C4-2B (cell line): Measurements from ENCODE around the gene TPRN.

ENCODE experiments used
- H3K27ac ChIP-seq: fragments of 450-650 bp; 2 replicates; pipeline ENCODE4 v1.5.1; 2017
- CTCF ChIP-seq: fragments of 450-650 bp; conservative IDR thresholded peaks from 2 replicates; pipeline ENCODE4 v1.5.1; 2017; ENCODE audit warnings: mild to moderate bottlenecking
- ZFX ChIP-seq: fragments of 450-650 bp; IDR thresholded peaks from 2 replicates; pipeline ENCODE4 v1.6.1; 2017

TPRN gene

DNA sequence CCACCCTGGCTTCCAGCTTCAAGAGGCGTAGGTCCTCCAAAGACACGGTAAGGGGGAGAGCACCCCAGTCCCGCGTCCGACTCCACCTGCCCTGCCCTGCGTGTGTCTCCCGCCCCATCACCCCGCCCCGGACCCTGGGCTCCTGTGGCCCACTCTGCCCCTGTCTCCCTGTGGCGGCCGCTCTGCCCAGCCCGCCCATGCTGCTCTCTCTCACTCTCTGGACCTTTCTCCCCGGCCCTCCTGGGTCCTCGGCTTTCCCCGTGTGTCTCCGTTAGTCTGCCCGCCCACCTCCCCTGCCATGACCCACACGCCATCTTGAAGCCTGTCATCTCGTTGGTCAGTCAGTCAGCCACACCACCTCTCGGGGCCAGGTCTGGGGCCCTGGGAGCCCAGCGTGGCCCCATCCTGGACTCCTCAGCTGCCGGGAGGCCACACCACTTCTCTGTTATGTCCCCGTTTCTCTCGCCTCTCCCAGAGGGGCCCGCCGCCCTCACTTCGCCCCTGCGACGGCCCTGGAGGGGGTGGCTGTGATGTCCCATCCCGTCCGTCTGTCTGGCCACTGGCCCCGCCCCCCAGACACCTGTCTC, 35.2 kb downstream of the TPRN start:
- H3K27ac ChIP-seq = no peak overlapping the region
- TF ChIP-seq CTCF (no peak), ZFX (no peak)

DNA sequence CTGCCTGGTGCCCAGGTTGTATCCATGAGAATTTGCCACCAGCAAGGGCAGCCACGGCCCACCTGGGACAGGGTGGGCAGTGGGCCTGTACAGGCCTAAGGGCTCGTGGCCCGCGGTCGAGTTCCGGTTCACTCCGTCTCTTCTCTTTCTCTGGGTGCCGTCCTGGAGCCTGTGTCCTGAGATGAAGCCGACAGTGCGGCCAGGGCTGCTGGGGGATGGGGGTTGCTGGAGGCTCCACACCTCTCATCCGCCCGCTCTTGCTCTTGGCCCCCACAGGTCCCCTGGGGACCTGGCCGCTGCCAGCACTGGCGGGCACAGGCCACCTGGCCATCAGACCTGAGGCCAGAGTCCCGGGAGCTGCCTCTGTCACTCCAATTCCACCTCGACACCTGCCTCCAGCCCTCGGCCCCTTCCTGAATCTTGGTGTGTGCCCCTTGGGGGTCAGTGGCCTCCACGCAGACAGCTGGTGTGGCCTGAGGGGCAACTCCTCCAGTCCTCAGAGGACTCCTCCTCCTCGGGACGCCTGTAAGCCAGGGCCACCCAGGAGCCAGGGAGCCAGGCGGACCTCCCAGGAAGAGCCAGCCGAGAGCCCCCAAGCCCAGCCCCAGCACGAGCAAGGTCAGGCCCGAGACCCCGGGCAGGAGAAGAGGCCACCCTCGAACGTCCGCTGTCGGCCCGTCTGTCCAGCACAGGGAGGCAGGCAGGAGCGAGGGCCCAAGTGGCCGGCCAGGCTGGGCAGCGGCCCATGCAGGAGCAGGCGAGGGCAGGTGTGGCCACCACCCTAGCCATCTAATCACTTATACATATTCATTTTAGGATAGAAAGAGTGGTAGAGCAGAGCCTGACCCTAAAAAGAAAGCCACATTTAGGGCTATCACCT, 35.9 kb downstream of the TPRN start:
- no peak overlapping the region for H3K27ac ChIP-seq
- no peak for TF ChIP-seq ZFX
- no peak for TF ChIP-seq CTCF

- TF ChIP-seq CTCF (no peak), ZFX (no peak)
- no peak overlapping the region for H3K27ac ChIP-seq
These were observed 36.7 kb downstream of the TPRN start for GRCh38 chr9:137163805-137164204.

GRCh38 chr9:137163365-137163715, 37.2 kb downstream of the TPRN start:
- H3K27ac ChIP-seq = no peak overlapping the region
- TF ChIP-seq CTCF (no peak), ZFX (no peak)

- H3K27ac ChIP-seq = no peak overlapping the region
- TF ChIP-seq CTCF (no peak), ZFX (no peak)
These were observed 37.8 kb downstream of the TPRN start for GRCh38 chr9:137162505-137163364.

GRCh38 chr9:137161558-137162486, 38.7 kb downstream of the TPRN start:
- H3K27ac ChIP-seq = no peak overlapping the region
- TF ChIP-seq ZFX = no peak
- TF ChIP-seq CTCF = no peak
